GM19455 (cell line): ENCODE results near the gene RAI1.

Experiments
- ATAC-seq: cut with Tn5 transposase; IDR thresholded peaks from one replicate; pipeline ENCODE4 v1.9.1; 2021; ENCODE audit not compliant: unreplicated experiment

RAI1 gene

GRCh38 chr17:17713839-17714238 is 32.6 kb downstream of the RAI1 start:
- ATAC-seq = no peak

DNA sequence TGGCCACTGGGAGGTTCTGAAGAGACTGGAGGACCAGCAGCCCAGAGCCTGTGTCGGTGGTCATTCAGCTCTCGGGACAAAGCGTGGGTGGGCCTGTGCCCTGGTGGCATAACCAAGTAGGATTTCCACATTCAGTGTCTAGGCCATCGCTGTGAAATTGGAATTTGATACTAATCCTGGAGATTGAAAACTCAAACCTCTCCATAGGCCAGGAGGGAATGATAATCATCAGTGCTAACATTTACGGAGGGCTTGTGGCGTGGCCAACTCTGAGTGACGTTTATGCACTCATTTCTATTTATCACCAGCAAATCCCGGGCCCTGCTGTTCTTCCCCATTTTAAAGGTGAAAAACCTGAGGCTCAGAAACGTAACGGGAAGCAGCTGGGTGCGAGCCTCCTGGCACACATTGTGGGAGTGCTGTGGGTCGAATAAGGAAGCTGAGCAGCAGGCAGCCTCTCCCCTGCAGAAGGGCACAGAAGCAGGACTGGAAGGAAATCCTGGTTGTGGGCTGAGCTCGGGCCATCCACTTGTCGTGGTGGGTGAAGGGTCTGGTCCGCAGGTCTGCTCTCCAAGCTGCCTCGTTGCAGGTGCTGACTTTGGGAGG is 33.1 kb downstream of the RAI1 start:
- ATAC-seq = no peak

DNA sequence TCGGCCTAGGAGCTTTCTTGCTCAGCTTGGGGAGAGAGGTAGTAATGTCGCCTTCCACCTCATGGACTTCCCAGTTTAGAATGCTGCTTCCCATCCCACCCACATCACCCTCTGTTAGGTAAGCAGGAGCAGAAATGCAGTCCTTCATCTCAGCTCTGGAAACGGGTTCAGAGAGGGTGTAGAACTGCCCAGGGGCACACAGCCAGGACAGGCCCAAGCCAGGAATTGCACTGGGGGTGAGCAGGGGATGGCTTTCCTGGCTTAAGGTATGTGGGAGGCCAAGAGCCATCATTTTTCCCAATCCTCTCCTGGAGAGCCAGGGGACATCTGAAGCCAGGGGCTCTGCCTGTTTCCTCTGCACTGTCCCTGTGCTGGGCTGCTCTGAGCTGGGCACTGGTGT is 33.6 kb downstream of the RAI1 start:
- no peak for ATAC-seq

DNA sequence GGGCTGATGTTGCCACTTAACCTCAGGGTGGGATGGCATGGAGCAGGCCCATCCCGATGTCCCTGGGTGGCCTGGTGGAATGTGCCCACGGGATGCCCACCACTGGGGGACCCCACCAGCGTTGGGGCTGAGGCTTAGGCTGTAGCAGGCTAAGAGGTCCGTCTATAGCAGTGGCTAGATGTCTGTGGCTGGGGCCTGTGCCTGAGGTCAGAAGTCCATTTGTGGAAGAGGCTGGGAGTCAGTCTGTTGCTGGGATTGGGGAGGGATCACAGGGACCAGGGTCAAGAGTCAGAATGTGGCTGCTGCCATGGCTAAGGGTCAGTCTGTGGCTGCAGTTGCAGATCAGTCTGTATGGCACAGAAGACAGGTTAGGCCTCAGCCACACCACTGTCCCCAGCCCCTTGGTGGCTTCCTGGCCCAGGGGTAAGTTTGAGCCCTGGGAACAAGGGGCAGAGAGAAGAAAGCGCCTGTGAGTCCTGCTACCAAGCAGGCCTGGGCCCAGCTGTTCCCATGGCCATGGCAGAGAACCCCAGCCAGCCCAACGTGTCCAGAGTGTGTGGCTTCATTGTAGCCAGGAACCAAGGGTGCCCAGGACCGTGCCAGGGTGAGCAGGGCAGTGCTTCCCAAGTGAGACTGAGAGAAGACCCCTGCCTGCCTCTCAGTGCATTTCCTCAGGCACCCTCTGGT is 35.7 kb downstream of the RAI1 start:
- no peak for ATAC-seq

DNA sequence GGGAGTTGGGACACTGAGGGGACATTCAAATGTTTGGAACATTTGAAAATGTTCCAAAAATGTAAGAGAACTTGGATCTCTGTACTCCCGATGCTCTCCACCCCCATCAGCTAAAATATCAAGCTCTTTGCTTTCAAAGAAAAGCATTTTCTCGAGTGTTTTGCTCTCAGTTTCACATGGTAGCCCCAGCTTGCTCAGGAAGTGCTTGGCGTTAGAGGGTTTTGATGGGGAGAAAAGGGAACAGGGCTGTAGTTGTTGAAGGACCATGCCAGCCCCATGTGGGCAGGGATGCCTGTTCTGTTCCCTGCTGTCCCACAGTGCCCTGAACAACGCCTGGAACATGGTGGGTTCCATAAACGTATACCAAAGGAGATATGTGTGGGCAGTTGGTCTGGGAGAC is 37.0 kb downstream of the RAI1 start:
- ATAC-seq = no peak

- no peak for ATAC-seq
Observed at GRCh38 chr17:17719199-17719940, 38.1 kb downstream of the RAI1 start.

DNA sequence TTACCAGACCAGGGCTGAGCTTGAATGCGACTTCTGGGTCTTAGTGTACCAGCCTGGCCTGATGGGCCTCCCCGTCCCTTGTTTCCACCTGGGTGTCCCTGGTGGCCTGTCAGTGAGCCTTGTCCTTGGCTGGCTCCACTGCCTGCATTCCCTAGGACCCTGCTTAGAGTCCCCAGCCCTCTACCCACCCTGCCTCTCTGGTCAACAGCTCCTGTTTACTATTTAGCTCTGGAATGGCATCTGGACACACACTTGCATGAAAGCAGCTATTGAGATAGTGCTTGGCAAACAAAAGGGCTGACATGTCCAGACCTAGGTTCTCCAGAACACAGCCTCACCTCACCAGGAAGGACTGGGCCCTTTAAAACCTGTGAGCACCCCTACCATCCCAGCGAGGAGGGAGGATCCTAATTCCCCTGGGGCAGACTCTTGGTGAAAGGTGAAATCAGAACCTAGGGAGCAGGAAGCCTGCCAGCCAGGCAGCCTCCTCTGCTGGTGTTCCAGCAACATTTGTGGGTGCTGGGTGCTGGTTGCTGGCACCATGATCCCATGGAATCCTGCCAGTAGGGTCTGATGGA is 38.8 kb downstream of the RAI1 start:
- ATAC-seq = no peak

DNA sequence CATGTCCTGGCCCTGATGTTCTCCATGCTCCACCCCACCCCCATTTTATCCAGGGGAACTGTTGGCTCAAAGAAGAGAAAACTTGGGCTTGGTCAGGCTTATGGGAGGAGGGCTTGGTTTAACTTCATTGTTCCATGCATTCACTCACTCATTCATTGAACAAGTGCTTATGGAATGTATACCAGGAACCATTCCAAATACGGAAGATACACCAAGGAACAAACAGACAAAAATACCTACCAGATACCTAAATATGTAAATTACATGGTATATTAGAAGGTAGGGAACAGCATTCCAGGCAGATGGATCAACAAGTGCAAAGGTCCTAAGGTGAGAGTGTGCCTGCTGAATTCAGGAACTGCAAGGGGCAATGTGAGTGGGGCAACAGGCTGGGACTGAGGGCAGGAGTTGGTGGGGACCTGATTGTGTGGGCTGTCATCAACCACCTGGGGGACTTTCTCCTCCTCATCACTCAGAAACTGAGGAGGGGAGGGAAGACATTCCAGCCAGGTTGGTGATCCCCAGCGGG is 39.9 kb downstream of the RAI1 start:
- no peak for ATAC-seq

- ATAC-seq = no peak
Observed at GRCh38 chr17:17722081-17722905, 41.0 kb downstream of the RAI1 start.

GRCh38 chr17:17722906-17723353 is 41.7 kb downstream of the RAI1 start:
- no peak for ATAC-seq

DNA sequence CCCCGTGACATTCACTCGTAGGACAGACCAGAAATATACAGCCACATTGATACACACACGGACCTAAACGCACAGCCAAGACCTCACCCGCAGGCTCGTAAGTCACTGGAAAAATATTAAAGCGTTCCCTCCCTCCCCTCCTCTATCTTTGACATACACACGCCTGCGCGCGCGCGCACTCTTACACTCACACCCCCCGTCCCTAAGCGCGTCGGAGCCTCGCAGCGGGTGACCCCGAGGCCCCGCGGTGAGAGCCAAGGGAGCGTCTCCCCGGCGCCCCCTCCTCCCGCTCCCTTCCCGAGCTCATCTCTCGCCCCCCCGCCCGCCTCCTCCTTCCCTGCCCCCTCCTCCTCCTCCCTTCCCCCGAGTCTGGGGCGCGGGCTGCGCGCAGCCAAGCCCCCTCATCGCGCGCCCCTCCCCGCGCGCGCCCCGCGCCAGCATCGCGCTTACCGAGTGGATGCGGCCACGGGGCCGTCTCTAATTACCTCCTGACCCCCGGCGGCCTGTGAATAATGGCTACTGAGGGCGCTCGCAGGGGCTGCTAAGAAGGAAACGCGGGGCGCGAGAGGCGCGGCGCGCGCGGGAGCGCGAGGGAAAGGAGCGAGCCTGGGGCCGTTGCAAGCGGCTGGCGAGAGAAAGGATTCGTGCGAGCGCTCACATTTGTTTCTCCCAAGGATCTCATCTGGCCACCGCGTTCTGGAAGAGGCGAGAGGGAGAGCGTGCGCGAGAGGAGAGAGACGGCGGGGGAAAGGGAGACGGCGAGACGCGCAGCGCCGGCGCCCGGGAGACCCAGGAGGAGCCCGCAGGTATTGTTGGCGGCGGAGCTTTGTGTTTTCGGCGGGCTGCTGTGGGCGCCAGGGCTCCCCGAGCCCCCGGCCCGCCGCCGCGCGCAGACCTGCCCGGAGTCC is 42.4 kb downstream of the RAI1 start:
- ATAC-seq = no peak

GRCh38 chr17:17724307-17725010 is 43.2 kb downstream of the RAI1 start:
- ATAC-seq = no peak

GRCh38 chr17:17725011-17725751 is 43.9 kb downstream of the RAI1 start:
- no peak for ATAC-seq

DNA sequence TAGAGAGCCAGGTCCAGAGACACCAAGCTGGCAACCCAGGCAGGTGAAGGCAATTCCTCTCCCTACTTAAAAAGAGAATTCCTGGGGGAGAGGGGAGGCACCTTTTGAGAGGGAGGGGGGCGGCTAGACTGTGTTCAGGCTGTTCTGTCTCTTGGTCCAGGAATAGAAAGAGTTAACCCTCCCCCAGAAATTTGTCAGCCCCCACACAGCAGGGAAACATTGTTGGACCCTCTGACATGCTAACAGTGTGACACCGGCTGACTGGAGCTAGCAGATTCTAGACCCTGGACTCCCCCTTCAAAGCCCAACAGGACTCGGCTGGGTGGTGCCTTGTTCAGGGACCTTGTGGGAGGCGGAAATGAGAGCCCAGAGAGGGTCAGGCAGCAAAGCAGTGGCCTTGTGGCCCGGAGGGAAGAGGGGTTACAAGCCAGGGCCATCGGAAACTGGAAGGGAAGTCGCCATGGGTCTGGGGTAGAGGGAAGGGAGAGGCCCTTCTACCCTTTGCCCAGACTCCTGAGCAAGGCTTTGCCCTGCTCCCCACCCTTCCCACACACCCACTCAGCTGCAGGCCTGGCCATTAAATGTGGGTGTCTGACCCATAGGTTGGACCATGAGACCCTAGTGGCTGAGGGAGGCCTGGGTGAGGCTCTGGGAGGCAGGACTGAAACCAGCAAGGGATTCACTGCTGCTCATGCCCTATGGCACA is 44.6 kb downstream of the RAI1 start:
- no peak for ATAC-seq

DNA sequence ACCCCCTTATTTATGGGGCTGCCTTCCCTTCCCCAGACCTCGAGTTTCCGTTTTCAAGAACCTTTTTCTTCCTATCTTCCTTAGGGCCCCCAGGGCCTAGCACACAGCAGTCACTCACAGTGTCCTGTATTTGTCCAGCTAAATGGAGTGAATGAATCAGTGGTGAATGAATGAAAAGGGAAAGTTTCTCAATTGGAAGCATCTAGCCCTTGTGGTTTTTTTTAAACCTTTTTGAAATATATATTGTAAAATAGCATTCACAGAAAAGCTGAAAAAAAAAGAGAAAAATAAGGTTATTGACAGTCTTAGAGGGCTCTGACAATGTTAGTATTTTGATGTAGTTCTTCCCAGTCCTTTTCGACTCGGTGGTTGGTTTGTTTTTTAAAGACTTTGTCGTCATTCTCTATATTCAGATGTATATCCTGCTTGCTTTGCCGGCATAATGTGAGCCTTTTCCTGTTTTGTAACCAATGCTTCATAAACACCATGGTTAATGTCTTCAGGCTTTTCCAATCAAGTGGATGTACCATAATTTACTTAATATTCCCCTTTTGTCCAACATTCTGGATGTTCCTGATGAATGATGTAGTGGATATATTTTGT is 45.3 kb downstream of the RAI1 start:
- no peak for ATAC-seq

- ATAC-seq = no peak
Observed at GRCh38 chr17:17727111-17727659, 45.9 kb downstream of the RAI1 start.

- no peak for ATAC-seq
Observed at GRCh38 chr17:17728146-17728545, 46.9 kb downstream of the RAI1 start.
